NCI-H2081 (cell line): ENCODE results near the gene PLA2G1B.

Experiments
- DNase-seq, 2 experiments: peaks; one replicate each; lab custom pipeline; 2025; lab: John Stamatoyannopoulos, UW

The PLA2G1B gene

DNA sequence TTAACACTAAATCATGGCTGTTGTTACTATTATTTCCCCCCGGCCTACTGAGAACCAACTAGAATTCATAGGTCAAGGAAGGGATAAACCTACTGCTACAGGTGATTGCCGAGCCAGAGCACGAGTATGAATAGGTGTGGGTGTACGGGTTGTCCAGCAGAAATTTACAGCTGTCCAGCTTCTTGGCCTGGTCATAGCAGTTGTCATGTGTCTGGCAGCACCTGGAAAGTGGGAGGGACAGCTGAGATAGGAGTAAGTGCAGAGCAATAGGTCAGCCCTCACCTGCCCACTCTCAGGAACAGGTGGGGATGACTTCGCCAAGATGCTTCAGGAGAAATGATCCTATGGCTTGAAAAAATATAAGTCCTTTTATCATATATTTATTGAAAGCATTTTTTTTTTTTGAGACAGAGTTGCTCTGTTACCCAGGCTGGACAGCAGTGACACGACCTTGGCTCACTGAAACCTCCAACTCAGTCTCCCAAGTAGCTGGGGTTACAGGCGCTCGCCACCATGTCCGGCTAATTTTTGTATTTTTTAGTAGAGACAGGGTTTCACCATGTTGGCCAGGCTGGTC, 2.6 kb downstream of the PLA2G1B start:
- DNase-seq: no peak

DNA sequence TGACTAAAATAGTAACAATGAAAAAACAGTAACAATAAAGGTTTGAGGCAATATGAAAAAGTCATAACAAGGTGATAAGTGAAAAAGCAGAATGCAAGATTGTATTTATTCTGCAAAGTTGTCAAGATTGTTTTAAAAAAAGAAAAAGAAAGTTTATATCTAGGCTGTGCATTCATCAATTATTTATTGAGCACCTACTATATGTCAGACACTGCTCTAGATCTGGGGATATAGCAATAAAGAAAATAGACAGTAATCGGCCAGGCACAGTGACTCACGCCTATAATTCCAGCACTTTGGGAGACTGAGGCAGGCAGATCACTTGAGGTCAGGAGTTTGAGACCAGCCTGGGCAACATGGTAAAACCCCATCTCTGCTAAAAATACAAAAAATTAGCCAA, 3.8 kb downstream of the PLA2G1B start:
- no peak for DNase-seq

GRCh38 chr12:120321382-120322202, 6.0 kb downstream of the PLA2G1B start:
- no peak for DNase-seq

GRCh38 chr12:120317224-120318105, 10.1 kb downstream of the PLA2G1B start:
- DNase-seq: peak; percentile 99 to 100

DNA sequence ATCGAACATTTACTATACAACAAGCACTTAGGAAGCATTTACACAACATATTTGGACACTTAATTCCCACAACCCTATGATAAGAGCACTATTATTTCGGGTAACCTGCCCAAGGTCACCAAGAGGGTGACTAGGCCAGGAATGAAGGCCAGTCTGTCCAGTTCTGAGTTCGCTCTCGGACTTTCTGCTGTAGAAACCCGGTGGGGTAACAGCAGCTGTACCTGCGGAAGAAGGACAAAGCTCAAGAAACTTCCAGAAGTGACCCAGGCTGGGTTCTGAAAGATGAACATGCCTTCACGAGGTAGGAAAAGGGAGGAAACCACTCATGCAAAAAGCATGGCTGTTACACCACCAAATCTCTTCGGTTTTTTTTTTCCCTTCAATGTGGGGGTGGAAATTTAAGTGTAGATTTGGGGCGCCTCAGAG, 10.8 kb downstream of the PLA2G1B start:
- no peak for DNase-seq

DNA sequence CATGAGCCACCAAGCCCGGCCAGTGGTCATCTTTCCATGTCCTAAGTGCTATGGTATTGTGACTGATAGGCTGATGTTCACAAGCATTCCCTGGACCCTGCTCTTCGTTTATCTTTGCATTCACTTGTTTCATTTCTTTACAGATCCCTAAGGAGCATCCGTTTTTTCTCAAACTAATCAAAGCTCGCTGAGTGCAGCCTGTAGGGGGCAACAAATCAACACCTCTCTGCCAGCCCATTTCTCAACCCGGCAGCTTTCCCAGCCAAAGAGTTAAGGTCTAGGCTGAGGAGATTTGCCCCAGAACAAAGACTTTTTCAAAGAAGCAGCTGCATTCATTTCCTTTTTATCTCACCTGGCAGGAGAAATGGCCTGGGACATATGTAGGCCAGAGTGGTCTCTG, 13.4 kb downstream of the PLA2G1B start:
- no peak for DNase-seq

DNA sequence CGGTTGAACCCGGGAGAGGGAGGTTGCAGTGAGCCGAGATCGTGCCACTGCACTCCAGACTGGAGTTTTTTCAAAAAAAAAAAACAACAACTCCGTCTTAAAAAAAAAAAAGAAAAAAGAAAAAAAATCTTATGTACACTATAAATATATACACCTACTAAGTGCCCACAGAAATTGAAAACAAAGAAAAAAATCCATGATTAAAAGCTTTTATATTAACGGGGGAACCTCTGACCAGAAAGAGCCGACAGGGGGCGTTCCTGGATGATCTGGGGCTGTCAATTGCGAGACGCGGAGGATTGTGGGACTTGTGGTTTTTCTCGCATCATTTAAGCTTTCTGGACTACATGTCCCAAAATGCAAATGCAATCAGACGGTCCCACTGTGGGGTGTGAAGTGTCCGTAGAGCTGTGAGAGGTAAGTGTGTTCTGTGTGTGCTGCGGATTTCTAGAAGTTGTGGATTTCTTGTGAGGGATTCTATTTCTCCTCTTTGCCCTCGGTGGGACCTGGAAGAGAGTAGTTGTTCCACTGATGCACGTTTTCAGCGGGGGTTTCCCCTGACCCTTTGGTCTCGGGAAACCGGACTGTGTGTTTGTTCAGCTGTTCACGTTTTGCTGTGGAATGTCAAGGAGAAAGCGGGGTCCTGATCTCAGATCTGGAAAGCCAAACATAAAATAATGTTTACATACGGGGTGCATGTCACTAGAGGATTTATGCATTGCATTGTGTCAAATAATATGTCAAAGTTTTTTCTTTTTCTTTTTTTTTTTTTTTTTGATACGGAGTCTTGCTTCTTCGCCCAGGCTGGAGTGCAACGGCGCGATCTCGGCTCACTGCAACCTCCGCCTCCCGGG, 25.4 kb downstream of the PLA2G1B start, which contains the start of gene SIRT4:
SIRT4 (plus strand) TSS at position 360 of the 854 bp plus-strand sequence. CDS start 1,241 bp downstream, outside the sequence.
- peak; percentile 90 to 94 for DNase-seq

- DNase-seq: peak; percentile 88 to 96
These were observed 34.7 kb downstream of the PLA2G1B start, which contains the start of gene RNU4-1 for GRCh38 chr12:120292661-120293531. Gene RNU4-1, minus strand, starts transcription at chr12:120293237.

- no peak for DNase-seq
These were observed 35.2 kb downstream of the PLA2G1B start for GRCh38 chr12:120292411-120292660.

DNA sequence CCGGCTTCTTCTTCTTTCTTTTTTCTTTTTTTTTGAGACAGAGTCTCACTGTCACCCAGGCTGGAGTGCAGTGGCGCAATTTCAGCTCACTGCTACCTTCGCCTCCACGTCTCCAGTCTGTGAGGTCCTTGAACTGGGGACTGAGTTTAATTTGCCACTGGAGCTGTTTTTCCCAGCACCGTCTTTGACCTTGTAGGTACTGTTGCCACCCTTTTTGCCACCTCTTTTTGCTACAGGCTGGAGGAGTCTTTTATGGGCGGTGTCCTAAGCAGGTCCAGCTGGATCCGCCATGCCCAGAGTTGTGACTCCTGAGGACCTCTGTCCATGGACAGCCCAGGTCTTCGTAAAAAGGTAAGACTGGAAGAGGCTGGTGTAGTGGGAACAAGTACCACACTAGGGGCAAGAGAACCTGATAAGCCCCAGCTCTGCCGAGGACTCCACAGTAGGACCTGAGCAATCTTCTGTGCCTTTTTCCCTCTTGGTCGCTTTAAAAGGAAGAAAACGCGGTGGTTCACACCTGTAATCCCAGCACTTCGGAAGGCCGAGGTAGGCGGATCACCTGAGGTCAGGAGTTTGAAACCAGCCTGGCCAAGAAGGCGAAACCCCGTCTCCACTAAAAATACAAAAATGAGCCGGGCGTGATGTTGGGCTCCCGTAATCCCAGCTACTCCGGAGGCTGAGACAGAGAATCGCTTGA, 36.8 kb downstream of the PLA2G1B start:
- DNase-seq: peak in 1 of 2 experiments; percentile 16

DNA sequence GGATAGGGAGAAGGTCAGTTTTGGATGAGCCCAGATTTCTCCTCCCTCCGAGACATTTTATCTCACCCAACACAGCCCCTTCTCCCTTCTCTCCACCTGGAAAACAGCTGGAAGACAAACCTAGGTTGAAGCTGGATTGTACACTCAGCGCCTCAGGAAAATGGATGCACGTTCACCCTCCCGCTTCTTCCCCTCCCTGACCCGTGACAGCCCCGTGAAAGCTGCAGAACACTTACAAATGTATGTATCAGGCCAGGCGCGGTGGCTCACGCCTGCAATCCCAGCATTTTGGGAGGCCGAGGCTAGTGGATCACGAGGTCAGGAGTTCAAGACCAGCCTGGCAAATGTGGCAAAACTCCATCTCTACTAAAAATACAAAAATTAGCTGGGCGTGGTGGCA, 40.1 kb downstream of the PLA2G1B start:
- DNase-seq: no peak

- DNase-seq: no peak
These were observed 40.6 kb downstream of the PLA2G1B start for GRCh38 chr12:120286768-120287490.

DNA sequence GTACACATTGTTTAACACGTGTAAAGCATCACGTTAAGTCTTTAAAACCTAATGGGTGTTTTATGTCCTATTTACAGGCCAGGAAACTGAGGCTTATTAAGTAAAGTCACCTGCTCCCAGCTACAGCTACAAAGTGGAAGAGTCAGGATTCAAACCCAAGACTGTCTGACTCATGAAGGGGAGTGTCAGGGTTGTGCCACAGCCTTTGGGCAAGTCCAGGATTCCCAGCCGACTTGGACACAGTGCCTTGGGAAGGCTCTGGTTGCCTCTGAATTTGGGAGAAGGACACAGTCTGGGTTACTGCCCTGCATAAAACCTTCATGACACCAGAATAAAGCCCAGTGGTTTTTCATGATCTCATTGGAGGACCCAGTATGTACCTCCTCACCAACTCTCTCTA, 43.2 kb downstream of the PLA2G1B start:
- no peak for DNase-seq

DNA sequence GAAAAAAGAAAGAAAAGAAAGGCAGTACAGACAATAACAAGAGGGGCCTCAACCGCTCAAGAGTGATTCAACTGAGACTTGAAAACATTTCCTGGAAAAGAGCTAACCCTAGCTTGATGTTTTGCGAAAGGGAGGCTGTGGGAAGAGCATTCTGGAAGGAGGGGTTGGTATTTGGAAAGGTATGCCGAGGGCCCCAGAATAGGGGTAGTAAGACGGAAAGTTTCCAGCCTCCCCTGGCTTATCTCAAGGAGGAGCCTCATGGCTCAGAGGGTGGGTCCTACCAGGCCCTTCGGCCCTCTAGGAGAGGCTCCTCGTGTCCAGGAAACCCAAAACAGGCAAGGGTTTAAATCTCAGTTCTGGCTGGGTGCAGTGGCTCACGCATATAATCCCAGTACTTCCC, 44.3 kb downstream of the PLA2G1B start:
- DNase-seq: no peak

DNA sequence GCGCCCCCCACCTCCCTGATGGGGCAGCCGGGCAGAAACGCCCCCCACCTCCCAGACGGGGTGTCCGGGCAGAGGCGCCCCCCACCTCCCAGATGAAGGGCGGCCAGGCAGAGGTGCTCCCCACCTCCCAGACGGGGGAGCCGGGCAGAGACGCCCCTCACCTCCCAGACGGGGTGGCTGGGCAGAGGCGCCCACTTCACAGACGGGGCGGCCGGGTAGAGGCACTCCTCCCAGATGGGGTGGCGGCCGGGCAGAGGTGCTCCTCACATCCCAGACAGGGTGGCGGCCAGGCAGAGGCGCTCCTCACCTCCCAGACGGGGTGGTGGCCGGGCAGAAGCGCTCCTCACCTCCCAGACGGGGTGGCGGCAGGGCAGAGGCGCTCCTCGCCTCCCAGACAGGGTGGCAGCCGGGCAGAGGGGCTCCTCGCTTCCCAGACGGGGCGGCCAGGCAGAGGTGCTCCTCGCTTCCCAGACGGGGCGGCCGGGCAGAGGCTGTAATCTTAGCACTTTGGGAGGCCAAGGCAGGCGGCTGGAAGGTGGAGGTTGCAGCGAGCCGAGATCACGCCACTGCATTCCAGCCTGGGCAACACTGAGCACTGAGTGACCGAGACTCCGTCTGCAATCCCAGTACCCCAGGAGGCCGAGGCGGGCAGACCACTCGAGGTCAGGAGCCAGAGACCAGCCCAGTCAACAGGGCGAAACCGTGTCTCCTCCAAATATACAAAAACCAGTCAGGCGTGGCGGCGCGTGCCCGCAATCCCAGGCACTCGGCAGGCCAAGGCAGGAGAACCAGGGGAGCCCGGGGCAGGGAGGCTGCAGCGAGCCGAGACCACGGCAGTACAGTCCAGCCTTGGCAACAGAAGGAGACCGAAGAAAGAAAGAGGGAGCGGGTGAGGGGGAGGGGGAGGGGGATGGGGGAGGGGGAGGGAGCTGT, 49.2 kb downstream of the PLA2G1B start:
- DNase-seq: no peak

DNA sequence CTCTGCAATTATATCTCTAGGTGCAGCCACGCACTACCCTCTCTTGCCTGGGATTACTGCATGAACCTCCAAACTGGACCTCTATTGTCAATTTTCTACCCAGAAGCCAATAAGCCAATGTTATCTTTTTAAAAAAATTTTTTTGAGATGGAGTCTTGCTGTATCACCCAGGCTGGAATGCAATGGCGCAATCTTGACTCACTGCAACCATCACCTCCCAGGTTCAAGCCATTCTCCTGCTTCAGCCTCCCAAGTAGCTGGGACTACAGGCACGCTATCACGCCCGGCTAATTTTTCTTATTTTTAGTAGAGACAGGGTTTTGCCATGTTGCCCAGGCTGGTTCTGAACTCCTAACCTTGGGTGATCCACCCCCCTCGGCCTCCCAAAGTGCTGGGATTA, 50.8 kb downstream of the PLA2G1B start:
- no peak for DNase-seq
